ENCODE data around the gene FNBP1L. TPM values are rescaled to one million over a fixed set of nuclear protein-coding genes. Genes with fewer than 3 reads are reported as not detected.
A peak's percentile ranks its signal among the peaks of the same experiment; 100 is the strongest.

Gene FNBP1L
- total and polyA plus RNA-seq, 12 donors: 10.7 to 41.4 (median 23.8) TPM

DNA sequence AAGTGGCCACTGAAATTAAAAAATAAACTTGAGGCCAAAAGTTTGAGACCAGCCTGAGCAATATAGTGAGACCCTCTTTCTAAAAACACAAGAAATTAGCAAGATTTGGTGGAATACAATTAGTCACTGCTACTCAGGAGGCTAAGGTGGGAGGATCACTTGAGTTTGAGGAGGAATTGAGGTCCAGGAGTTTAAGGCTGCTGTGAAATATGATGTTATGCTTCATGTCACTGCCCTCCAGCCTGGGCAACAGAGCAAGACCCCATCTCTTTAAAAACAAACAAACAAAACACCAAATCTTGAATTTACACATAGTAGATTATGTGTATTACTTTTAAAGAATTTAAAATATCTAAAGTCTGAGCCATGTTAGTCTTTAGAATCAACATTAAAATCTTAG lies 6.3 kb upstream of the FNBP1L start:
- Histone ChIP-seq H3K9me3 (no peaks in the 10 kb centered on the region), H3K27me3 (no peaks in the 10 kb centered on the region), H3K36me3 (no peaks in the 10 kb centered on the region), H3K4me1 (peaks cover 0 to 5% (median 0%) of the 10 kb centered on the region in 9 donors), H3K4me3 (no peak overlapping the region), H3K27ac (no peak overlapping the region)
- intact Hi-C loops (cut with DNase I): loop anchor here in 3 of 10 donors (10.0 kb wide), 3 partner anchors 113 to 183 kb away; no protein-coding TSS in a partner anchor
- no peak for TF ChIP-seq CTCF (IDR thresholded peaks at IDR 0.05)
- ATAC-seq (no peak), DNase-seq (no peak)

GRCh38 chr1:93442008-93442666 lies 5.8 kb upstream of the FNBP1L start:
- H3K4me1 ChIP-seq: peaks cover 0 to 10% (median 0%) of the 10 kb centered on the region in 9 donors
- intact Hi-C loops (cut with DNase I): loop anchor here in 3 of 10 donors (10.0 kb wide), 3 partner anchors 113 to 183 kb away; no protein-coding TSS in a partner anchor
- WGBS, 2 donors: 64 to 73% methylated on average over 11 of the region's 11 CpGs
- peak overlapping the region in 1 of 10 donors; percentile 23 for H3K27ac ChIP-seq
- H3K27me3 ChIP-seq: no peaks in the 10 kb centered on the region
- H3K36me3 ChIP-seq: no peaks in the 10 kb centered on the region
- H3K9me3 ChIP-seq: no peaks in the 10 kb centered on the region
- DNase-seq (no peak), ATAC-seq (no peak)
- TF ChIP-seq CTCF (IDR thresholded peaks at IDR 0.05): no peak
- no peak overlapping the region for H3K4me3 ChIP-seq

- Histone ChIP-seq H3K27me3 (peaks cover 0 to 2% (median 0%) of the 10 kb centered on the region in 7 donors), H3K9me3 (no peaks in the 10 kb centered on the region), H3K27ac (peak overlapping the region in 1 of 10 donors; percentile 23), H3K4me1 (peaks cover 0 to 16% (median 0%) of the 10 kb centered on the region in 9 donors), H3K4me3 (no peak overlapping the region), H3K36me3 (no peaks in the 10 kb centered on the region)
- intact Hi-C loops (cut with DNase I): loop anchor here in 3 of 10 donors (10.0 kb wide), 3 partner anchors 112 to 182 kb away; no protein-coding TSS in a partner anchor
- no peak for TF ChIP-seq CTCF (IDR thresholded peaks at IDR 0.05)
- DNase-seq (no peak), ATAC-seq (no peak)
- 62 to 64% methylated on average over 1 of the region's 1 CpG for WGBS, 2 donors
These were observed 5.2 kb upstream of the FNBP1L start for GRCh38 chr1:93442741-93443140.

- Histone ChIP-seq H3K4me3 (no peak overlapping the region), H3K36me3 (no peaks in the 10 kb centered on the region), H3K27ac (no peak overlapping the region), H3K4me1 (peaks cover 0 to 14% (median 5%) of the 10 kb centered on the region in 9 donors), H3K27me3 (peaks cover 0 to 9% (median 0%) of the 10 kb centered on the region in 7 donors), H3K9me3 (no peaks in the 10 kb centered on the region)
- ATAC-seq: no peak
- DNase-seq: no peak
- TF ChIP-seq CTCF (IDR thresholded peaks at IDR 0.05): no peak
- intact Hi-C loops (cut with DNase I): loop anchor here in 3 of 10 donors (10.0 kb wide), 3 partner anchors 111 to 181 kb away; no protein-coding TSS in a partner anchor
These were observed 4.5 kb upstream of the FNBP1L start for GRCh38 chr1:93443454-93443853.
